HG03066 (cell line): ENCODE data around the gene C18orf54.
A peak's percentile ranks its signal among the peaks of the same experiment; 100 is the strongest.
"Not testable (repeated sequence)": the region's sequence is repeated elsewhere in the genome, so short reads cannot be mapped to it uniquely, and the experiment has no call there.

Experiments used
- ATAC-seq: cut with Tn5 transposase; IDR thresholded peaks from one replicate; pipeline ENCODE4 v1.9.1; 2021; ENCODE audit warnings: low read depth; ENCODE audit not compliant: unreplicated experiment

Gene C18orf54

GRCh38 chr18:54386800-54387495 is 29.2 kb downstream of the C18orf54 start:
- not testable (repeated sequence) for ATAC-seq

- no peak for ATAC-seq
Observed at GRCh38 chr18:54387631-54388030, 29.9 kb downstream of the C18orf54 start.

GRCh38 chr18:54388203-54389142 is 30.8 kb downstream of the C18orf54 start:
- ATAC-seq, result peak; percentile 88

DNA sequence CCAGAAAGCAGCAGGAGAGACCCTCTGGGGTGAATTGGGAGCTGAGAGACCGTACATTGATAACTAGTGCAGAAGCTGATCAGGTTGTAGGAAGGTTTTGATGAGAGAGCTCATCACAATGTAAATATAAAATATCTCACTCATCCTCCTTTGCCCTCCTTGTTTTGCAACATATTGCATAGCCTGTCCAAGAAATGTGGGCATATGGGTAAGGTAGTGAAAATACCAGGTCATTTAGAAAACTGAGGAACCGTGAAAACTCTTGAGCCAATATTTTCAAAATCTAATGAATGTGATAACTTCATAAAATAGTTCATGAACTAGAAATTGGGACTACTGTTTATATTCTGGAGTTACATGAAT is 31.4 kb downstream of the C18orf54 start:
- ATAC-seq, result no peak

GRCh38 chr18:54390838-54391237 is 33.1 kb downstream of the C18orf54 start:
- ATAC-seq, result no peak

DNA sequence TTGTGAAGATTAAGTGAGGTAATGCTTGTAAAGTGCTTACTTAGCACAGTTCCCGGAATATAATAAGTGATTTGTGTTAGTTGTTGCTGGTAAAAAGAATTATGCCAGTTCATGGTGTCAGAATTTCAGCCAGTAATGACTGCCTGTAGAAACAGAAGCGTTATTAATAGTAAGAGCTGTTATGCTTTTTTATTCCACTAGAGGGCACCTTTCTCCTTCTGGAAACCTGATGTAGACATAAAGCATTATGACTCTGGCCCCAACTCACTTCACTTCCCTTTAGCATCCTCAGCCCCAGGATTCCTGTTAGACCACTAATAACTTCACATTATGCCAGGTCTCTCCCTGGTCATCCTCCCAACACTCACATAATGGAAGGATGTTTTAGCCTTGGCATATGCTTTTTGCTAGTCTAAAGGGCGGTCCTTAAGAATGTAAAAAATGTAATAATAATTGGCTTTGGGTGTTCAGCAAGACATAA is 34.9 kb downstream of the C18orf54 start:
- ATAC-seq, result peak; percentile 48

- no peak for ATAC-seq
Observed at GRCh38 chr18:54393648-54394294, 36.1 kb downstream of the C18orf54 start.

DNA sequence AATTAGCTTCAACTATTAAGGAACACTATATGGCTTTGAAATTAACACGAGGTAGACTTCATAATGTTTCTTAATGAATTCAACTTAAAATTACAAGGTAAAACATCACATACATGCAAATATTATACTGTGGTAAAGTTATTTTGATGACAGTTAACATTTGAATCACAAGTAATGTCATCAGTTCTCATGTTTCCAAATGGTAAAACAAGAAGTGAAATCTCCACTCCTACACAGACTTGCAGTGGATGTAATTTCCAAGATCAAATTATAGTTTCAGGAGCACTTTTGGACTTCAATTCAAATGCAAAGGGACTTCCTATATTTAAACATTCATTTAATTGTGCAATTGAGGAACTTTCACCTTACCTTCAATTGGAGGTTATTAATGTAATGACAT is 39.1 kb downstream of the C18orf54 start:
- no peak for ATAC-seq

DNA sequence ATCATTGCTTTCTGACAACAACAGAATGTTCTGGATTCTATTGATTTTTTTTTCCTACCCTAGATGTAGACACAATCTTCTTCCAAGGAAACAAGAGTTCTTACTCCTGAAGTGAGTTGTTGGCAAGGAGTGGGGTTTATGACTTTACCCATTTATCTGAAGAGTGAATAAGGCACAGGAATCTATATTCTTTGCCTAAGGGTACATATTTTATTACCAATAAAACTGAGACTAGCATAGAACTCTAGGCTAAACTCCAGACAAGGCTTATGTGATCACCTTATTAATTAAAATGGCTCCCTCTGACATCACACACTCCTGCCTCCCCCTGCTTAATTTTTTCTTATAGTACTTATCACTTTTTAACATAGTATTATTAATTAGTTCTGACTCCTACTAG is 47.6 kb downstream of the C18orf54 start:
- no peak for ATAC-seq

GRCh38 chr18:54411781-54412180 is 54.1 kb downstream of the C18orf54 start:
- no peak for ATAC-seq

DNA sequence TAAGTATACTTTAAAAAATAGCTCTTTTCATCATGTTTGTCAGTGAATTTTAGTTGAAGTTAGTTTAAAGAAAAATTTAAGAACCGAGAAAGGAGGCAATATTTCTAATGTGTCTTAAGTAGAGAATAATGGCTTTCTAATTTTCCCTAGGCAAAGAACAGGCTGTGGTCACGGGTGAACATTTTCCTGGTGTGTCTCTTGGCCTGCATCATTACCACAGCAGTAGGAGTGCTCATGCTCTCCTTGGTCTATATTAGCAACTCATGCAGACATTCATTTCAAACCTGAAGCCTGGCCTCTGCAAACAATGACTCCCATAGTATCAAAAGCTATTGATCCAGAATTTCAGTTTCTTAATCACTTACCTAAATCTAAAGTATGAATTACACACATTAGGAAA is 57.4 kb downstream of the C18orf54 start:
- no peak for ATAC-seq

DNA sequence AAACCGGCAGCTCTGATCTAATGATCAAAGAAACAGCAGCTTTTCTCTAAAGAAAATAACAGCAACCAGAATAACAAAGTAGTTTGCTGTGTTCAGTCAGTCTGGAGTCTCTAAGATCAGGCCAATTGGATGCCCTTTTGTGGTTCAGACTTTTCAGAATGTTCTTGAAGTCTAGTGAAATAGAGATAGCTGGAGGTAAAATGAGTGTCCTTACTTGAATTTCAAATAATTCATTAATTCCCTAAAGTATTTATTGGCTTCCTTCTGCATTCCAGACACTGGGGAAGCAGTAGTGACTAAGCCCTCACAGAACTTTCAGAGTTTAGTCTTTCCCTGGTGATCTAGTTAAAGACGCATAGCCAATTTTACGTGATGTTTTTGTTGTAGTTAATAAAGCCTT is 58.7 kb downstream of the C18orf54 start:
- ATAC-seq, result no peak

GRCh38 chr18:54423831-54424230 is 66.1 kb downstream of the C18orf54 start:
- ATAC-seq, result no peak

GRCh38 chr18:54426085-54426665 is 68.5 kb downstream of the C18orf54 start:
- ATAC-seq, result no peak
